ENCODE data around the gene BMPR1A. TPM values are rescaled to one million over a fixed set of nuclear protein-coding genes. Genes with fewer than 3 reads are reported as not detected.

BMPR1A gene
- total and polyA plus RNA-seq, 2 of the 4 experiments (the other 2 are of a cell fraction) = 15.9 to 93.7 TPM

DNA sequence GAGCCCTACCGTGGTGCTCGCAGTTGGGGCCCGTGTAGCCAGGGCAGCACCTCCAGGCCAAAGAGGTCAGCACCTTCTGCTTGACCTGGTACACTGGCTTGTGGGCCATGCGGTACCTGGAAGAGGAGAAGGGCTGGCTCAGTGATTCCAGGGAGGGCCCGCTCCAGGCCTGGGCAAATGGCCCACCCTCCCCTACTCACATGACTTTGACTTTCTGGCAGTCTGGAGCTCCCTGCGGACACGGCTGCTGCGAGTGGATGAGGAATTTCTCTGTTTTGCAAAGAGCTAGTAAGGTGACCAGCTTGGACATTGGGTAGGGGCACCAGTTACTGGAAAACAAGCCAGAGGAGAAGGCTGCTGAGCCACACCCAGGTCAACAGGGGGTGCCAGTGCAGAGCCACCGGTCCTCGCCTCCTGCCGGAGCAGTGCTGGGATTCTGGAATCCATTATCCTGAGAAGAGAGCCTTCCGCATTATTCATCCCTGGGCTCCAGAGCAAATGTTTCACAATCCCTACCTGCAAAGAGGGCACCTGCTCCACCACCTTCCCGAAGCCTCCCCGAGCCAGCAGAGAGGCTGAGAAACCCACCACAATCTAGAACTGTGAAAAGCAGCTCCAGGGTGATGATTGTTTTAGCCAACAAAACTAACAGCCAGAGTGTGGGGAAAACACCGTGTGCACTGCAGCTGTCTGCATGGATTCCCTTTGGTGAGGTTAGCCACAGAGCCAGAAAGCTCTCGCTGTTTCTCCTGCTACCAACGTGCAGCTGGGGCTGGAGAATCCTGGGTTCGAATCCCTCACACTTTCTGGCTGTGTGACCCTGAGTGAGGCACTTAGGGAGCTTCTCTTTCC lies 189.2 kb downstream of the BMPR1A start:
- Histone ChIP-seq H3K9me3 (ENCODE audit: control insufficient read depth, insufficient read depth, low read length) (no peaks in the 10 kb centered on the region), H3K27ac (ENCODE audit: insufficient read depth, low read length) (no peak overlapping the region), H3K4ac (ENCODE audit: low read depth, low read length) (no peak overlapping the region), H2AK5ac (ENCODE audit: low read depth, low read length) (no peak overlapping the region), H3K4me2 (ENCODE audit: low read depth, low read length) (no peak overlapping the region), H3K36me3 (ENCODE audit: control insufficient read depth, insufficient read depth, low read length) (no peaks in the 10 kb centered on the region), H3K23ac (ENCODE audit: low read depth, low read length) (no peak overlapping the region), H2BK15ac (ENCODE audit: low read depth, low read length) (no peak overlapping the region), H2BK20ac (ENCODE audit: low read depth, low read length) (no peak overlapping the region), H4K20me1 (ENCODE audit: insufficient read depth, low read length) (no peaks in the 10 kb centered on the region), H2AFZ (replicated peaks; ENCODE audit: low read length, poor library complexity) (no peak overlapping the region), H3K18ac (ENCODE audit: low read depth, low read length) (no peak overlapping the region), H4K91ac (ENCODE audit: insufficient read depth, low read depth, low read length) (no peak overlapping the region), H3K56ac (ENCODE audit: extremely low read depth, insufficient read depth, low read length) (no peak overlapping the region), H3K14ac (replicated peaks; ENCODE audit: low read depth, low read length) (no peak overlapping the region), H4K8ac (ENCODE audit: low read depth in 2 of 2, low read length in 2 of 2) (no peak overlapping the region), H3K79me1 (ENCODE audit: low read depth in 1 of 2, low read length in 2 of 2) (no peaks in the 10 kb centered on the region), H2BK120ac (ENCODE audit: low read depth, low read length) (no peak overlapping the region), H2AK9ac (replicated peaks; ENCODE audit: low read depth, low read length, poor library complexity) (no peak overlapping the region), H3K9ac (ENCODE audit: low read depth, low read length) (no peak overlapping the region), H3K4me3 (ENCODE audit: insufficient read depth, low read depth, low read length) (no peak overlapping the region), H3K27me3 (ENCODE audit: control insufficient read depth, insufficient read depth, low read length) (peaks cover 14% of the 10 kb centered on the region), H3K9me1 (ENCODE audit: insufficient read depth, low read length) (no peaks in the 10 kb centered on the region), H2BK5ac (ENCODE audit: low read depth, low read length, poor library complexity, severe bottlenecking) (no peak overlapping the region), H4K5ac (ENCODE audit: low read depth, low read length) (no peak overlapping the region), H3K4me1 (ENCODE audit: control insufficient read depth, insufficient read depth, low read length) (no peaks in the 10 kb centered on the region)
- TF ChIP-seq POLR2A (IDR thresholded peaks at IDR 0.05; ENCODE audit: low read depth, low read length) (no peak), RCOR1 (IDR thresholded peaks at IDR 0.05; ENCODE audit: insufficient replicate concordance, low read length) (no peak), MAZ (IDR thresholded peaks at IDR 0.05; ENCODE audit: borderline replicate concordance, low read depth, low read length) (no peak), SMC3 (IDR thresholded peaks at IDR 0.05; ENCODE audit: low read depth, low read length) (no peak), BHLHE40 (IDR thresholded peaks at IDR 0.05; ENCODE audit: low read depth, low read length) (no peak), CHD1 (IDR thresholded peaks at IDR 0.05; ENCODE audit: low read depth, low read length) (no peak), RFX5 (IDR thresholded peaks at IDR 0.05; ENCODE audit: low read depth, low read length) (no peak), NFE2L2 (IDR thresholded peaks at IDR 0.05; ENCODE audit: low read depth, low read length) (no peak), RAD21 (IDR thresholded peaks at IDR 0.05; ENCODE audit: low read length) (no peak)
- TF ChIP-seq, protein P1, sequence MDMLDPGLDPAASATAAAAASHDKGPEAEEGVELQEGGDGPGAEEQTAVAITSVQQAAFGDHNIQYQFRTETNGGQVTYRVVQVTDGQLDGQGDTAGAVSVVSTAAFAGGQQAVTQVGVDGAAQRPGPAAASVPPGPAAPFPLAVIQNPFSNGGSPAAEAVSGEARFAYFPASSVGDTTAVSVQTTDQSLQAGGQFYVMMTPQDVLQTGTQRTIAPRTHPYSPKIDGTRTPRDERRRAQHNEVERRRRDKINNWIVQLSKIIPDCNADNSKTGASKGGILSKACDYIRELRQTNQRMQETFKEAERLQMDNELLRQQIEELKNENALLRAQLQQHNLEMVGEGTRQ (IDR thresholded peaks at IDR 0.05; ENCODE audit: low read depth, low read length) = no peak
- TF ChIP-seq, protein P2, sequence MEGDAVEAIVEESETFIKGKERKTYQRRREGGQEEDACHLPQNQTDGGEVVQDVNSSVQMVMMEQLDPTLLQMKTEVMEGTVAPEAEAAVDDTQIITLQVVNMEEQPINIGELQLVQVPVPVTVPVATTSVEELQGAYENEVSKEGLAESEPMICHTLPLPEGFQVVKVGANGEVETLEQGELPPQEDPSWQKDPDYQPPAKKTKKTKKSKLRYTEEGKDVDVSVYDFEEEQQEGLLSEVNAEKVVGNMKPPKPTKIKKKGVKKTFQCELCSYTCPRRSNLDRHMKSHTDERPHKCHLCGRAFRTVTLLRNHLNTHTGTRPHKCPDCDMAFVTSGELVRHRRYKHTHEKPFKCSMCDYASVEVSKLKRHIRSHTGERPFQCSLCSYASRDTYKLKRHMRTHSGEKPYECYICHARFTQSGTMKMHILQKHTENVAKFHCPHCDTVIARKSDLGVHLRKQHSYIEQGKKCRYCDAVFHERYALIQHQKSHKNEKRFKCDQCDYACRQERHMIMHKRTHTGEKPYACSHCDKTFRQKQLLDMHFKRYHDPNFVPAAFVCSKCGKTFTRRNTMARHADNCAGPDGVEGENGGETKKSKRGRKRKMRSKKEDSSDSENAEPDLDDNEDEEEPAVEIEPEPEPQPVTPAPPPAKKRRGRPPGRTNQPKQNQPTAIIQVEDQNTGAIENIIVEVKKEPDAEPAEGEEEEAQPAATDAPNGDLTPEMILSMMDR (conservative IDR thresholded peaks at IDR 0.05; ENCODE audit: low read depth, low read length) = no peak
- WGBS, 2 experiments (ENCODE audit: extremely low coverage in 2 of 2, insufficient read length in 1 of 2) = 56% methylated on average over 3 of the region's 18 CpGs; no CpG with 5 or more reads in 1 of the 2 experiments
- dilution Hi-C loops (cut with HindIII; ENCODE audit: low sequenced_read_pairs, unreplicated experiment) (no loop called here), in situ Hi-C loops (cut with MboI; ENCODE audit: low sequenced_read_pairs) (no loop called here), intact Hi-C loops (cut with micrococcal nuclease) (no loop called here)
- ChIA-PET POLR2A (ENCODE audit: unreplicated experiment) (no interaction called here), CTCF (no interaction called here)
- DNase-seq = no peak
- ATAC-seq (ENCODE audit: low read depth) = no peak
- BruUV-seq (replicated peaks) = no TSS peak
